HG03575 (cell line): ENCODE results near the gene RXRA.

Source experiments
- ATAC-seq: cut with Tn5 transposase; IDR thresholded peaks from one replicate; pipeline ENCODE4 v1.9.1; 2021; ENCODE audit not compliant: unreplicated experiment, insufficient number of reproducible peaks, low FRiP score; ENCODE audit errors: extremely low read depth

Gene RXRA

DNA sequence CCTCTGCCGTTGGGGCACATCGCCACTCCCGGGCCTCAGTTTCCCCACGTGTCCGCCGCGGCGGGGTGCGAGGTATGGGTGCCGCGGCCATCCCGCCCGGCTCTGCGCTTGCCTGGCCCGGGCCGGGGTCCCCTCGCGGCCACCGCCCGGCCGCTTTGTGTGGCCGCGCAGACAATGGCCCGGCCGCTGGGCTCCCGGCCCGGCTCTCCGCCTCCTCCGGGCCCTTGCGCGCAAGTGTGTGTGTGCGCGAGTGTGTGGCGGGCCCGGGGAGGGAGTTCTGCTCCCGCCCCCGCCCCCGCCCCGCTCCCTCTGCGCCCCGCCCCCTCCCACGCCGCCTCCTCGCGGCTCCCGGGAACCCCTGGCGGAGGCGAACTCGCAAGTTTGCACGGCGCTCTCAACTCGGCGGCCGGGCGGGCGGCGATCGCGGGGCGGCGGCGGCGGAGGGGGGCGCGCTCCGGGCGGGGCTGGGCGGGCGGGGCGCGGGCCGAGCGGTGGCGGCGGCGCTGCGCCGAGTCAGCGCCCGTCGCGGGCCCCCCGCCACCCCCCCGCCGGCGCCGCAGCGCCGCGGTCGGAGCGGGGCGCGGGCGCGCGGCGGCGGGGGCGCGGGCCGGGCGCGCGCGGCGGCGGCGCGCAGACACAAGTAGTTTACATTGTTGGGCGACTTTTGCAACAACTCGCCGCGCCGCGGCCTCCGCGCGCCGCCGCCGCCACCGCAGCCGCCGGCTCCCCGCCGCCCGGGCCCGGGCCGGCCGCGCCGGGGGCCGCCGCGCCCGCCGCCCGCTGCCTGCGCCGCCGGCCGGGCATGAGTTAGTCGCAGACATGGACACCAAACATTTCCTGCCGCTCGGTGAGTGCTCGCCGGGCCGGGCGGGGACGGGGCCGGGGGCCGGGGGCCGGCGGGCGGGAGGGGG is at the start of gene RXRA:
RXRA (plus strand) TSS at position 643 of the 911 bp plus-strand sequence; CDS start at position 820, 177 bp downstream.
- no peak for ATAC-seq

DNA sequence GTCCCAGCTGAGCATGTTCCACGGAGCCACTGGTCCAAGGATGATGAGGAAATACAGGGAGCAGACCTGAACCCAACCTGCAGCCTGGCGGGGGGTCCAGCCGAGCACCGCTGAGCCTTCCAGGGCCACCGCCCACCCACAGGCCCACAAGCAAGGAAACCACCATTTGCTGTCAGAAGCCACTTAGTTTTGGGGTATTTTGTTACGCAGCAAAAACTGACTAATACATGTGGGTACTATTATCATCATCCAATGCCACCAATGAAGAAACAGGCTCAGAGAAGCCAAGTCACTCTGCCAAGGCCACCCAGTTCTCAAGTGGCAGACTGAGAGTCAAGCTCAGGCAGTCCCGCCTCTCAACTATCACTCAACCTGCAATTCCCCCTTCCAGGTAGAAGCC is 48.0 kb upstream of the RXRA start:
- no peak for ATAC-seq

DNA sequence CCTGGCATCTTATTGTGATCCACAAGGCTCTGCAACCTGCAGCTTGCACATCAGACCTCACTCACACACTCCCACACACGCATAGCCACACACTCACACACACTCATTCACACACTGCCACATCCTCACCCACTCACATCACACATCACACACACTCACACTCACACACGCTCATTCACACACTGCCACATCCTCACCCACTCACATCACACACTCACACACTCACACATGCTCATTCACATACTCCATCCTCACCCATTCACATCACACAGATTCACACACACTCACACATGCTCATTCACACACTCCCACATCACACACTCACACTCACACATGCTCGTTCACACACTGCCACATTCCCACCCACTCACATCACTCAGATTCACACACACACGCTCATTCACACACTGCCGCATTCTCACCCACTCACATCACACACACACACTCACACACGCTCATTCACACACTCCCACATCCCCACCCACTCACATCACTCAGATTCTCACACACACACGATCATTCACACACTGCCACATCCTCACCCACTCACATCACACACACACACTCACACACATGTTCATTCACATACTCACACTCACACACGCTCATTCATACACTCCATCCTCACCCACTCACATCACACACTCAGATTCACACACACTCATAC is 47.1 kb upstream of the RXRA start:
- ATAC-seq: no peak

DNA sequence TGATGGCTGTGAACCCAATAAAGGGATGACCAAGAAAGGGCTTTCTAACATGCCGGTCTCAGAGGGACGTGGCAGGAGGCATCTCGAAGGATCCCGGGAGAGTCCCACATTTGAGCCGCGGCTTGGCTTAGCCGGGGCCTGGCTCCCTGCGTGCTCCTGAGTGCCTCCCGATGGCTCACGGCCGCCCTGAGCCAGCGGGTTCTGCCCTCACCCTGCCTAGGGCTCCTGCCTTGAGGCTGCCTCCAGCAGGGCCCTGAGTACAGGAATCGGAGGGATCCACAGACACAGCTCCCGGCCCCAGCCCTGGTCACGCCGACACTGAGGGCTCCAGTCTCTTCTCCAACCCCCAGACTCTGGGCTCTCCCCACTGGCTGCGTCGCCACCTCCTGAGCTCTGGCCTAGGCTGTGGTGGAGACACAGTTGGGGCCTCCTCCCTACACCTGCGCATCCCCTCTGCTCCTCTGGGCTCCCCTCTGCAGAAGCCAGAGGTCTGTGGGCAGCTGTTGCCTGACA is 44.1 kb upstream of the RXRA start:
- no peak for ATAC-seq

DNA sequence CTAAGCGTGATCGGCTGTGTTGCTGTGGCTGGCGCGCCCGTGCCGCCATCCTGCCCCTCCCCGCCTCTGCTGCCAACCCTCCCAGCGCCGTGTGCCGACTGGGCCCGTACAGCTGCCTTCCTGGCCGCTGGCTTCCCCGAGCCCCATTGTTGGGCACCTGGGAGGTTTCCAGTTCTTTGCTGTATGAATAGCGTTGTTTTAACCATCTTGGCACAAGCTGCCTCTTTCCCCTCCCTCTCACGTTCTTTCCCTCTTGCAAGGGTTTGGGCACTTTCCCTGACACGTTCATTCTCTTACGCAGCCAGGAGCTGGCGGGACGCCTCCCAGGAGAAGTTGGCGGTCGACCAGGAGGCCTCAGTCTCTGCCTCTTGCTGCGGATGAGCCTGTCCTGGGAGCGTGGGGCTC is 43.1 kb upstream of the RXRA start:
- ATAC-seq: no peak

DNA sequence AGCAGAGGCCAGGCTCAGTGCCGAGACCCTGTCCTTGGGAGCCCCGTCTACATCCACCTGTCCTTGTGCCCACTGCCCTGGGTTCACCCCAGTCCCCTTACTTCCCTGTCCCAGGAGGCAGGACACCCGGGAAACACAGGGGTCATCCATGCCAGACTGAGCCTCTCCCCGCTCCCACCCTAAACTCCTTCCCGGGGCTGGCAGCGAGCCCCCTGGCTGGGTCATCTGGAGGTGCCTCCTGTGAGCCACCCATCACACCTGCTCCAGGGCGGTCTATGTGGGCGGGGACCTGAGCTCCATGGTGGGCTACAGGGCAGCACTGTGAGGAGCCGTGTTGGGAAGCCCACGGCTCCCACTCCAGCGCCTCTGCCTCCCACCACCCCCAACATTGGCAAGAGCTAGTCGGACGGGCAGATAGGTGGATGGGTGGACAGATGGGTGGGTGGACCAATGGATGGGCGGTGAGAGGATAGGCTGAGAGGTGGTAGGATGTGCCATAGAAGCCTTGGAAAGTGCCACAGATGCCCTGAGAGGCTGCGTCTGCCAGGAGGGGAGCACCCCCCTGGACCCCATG is 42.5 kb upstream of the RXRA start:
- no peak for ATAC-seq

DNA sequence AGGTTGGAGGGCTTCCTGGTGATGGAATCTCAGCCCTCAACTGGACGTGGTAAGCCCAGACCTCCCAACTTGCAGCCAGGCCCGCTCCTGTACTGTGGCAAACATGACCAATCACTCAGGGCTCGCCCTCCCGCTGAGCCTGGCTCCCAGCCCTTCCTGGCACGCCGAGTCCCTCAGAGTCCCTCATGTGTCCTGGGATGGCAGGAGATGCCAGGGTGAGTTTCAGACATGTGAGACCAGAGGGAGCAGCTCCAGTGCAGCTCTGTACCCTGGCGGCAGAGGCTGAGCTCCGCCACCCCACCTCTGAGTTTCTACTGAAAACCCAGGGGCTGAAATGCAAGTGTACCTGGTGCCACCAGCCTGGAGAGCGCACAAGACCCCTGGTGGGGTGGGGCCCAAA is 42.0 kb upstream of the RXRA start:
- ATAC-seq: no peak

DNA sequence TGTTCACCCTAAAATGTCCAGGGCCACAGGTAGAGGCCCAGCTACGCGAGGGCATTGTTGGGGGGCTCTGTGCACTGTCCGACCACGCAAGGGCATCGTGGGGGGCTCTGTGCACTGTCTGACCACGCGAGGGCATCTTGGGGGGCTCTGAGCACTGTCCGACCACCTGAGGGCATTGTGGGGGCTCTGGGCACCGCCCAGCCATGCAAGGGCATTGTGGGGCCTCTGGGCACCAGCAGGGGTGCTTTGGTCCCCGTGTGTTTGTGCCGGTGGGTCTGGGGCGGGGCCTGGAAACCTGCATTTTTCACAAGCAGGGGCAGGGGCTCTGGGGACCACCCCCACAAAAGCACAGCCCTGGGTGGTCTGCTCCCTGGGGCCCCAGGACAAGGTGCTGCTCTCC is 41.5 kb upstream of the RXRA start:
- no peak for ATAC-seq

DNA sequence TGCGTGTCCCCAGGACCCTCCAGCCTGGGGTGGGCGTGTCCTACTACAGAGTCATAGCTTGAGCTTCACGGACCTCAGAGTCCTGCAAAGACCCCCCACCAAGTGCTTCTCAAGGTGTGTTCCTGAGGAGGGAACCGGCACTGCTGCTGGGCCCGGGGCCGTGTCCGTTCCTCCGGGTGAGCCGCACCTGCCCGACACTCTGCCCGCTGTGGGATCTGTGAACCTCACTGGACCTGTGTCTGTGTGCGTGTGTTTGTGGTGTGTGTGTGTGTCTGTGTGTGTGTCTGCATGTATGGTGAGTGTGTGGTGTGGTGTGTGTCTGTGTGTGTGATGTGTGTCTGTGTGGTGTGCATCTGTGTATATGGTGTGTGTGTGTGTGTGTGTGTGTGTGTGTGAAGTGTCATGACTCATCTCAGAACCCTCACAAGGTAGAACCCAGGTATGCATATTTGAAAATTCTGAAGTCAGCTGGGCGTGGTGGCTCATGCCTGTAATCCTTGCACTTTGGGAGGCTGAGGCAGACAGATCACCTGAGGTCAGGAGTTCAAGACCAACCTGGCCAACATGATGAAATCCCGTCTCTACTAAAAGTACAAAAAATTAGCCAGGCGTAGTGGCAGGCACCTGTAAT is 40.9 kb upstream of the RXRA start:
- ATAC-seq: no peak

DNA sequence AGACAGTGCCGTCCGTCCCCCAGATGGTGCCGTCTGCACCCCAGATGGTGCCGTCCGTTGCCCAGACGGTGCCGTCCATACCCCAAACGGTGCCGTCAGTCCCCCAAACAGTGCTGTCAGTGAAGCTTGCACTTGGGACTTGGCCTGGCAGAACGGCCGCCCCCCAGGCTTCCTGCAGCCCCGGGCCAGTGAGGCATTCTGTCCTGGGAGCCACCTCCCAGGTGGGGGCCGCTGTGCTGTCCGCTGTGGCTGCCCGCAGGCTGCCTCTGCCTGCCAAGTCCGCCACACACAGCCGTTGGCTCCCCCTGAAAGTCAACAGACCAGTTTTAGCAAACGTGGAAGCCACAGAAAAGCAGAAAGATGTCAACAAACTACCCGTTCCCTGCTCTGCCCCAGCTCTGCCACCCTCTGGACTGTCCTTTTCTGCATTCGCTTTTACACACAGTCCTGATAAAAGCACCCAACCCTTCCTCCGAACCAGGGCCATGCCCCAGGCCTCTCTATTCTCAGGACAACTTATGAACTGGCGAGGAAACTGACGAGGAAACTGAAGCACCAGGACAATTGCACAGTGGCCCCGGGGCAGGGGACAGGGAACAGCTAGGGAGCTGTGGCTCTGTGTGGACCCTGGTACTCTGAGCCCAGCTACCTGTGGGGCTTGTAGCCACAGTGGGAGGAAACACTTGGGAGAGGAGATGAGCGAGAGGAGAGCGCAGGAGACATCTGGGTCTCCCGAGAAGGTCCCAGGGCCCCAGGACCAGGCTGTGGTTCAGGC is 39.6 kb upstream of the RXRA start:
- no peak for ATAC-seq

DNA sequence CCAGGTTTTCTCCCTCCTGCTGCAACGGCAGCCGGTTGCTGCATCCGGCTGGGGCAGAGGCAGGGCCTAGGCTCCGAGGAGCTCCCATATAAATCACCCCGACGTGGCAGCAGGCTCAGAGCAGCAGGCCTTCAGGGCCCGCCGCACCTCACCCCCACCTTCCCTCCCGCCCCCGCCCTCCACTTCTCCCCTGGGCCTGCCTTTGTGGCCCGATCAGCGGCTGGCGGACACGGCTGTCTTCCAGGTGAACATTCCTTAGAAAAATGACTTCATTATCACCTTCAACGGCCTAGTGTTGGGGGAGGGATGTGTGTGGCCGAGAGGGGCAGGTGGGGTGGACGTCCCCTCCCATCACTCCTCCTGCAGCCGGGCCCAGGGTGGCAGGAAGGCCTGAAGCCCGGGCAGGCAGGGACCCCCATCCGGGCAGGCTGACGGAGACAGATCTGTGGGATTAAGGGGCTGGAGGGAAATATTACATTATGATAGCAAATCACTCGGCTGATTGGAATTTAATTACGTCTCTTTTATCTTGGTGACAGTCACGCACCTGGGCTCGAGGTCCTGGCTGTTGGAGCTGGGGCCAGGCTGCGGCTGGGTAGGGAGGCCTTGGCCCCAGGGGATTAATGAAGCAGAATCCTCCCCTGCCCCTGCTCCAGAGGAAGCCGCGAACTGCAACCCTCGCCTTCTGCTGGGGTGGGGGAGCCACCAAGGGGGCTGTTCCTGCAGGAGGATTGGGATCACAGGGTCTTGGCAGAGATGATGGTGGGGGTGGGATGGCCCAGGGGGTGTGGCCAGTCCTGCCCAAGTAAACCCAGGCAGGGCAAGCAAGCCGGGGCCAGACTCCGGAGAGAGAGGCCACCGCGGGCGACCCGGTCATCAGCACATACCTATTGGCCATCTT is 38.4 kb upstream of the RXRA start:
- no peak for ATAC-seq

DNA sequence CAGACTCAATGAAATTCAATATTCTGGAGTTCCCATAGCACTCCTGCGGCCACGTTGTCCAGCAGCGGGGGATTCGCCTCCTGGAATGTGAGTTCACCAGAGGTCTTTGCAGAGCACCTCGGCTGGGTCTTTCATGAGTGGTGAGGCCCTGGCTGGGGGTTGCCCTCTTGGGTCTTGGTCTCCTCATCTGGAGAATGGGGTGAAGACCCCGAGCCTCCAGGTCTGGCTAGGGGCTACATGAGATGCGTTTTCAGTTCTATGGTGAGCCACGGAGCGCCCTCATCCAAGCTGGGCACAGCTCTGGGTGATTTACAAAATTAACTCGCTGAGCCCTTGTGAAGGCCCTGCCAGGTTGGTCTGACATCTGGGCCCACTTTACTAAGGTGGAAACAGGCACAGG is 37.5 kb upstream of the RXRA start:
- no peak for ATAC-seq

DNA sequence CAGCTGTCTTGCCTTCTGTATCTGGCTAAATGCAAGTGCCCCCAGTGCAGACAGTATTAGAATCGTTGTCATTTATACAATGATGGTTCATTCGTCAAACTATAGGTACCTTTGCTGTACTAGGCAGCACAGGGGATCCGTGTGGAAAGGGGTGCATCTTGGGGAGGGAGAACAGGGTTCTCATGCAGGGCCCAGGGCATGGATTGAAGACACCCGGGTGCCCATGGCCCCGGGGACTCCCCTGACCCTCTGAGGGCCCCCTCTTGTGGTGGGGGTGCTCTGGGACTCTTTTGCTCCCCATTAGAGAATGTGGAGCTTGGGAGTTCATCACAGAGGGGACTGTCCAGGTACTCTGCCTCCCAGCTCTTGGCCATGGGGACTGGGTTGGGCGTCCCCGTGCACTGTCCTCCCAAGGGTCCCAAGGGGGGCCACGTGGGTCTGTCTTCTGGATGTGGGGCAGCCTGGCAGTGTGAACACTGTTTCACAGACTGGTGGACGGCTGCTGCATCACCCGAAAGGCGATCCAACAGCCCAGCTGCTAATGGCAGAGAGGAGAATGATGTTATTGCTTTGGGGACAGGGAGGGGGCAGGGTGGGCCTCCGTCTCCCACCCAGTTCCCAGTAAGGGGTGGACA is 36.9 kb upstream of the RXRA start:
- no peak for ATAC-seq

DNA sequence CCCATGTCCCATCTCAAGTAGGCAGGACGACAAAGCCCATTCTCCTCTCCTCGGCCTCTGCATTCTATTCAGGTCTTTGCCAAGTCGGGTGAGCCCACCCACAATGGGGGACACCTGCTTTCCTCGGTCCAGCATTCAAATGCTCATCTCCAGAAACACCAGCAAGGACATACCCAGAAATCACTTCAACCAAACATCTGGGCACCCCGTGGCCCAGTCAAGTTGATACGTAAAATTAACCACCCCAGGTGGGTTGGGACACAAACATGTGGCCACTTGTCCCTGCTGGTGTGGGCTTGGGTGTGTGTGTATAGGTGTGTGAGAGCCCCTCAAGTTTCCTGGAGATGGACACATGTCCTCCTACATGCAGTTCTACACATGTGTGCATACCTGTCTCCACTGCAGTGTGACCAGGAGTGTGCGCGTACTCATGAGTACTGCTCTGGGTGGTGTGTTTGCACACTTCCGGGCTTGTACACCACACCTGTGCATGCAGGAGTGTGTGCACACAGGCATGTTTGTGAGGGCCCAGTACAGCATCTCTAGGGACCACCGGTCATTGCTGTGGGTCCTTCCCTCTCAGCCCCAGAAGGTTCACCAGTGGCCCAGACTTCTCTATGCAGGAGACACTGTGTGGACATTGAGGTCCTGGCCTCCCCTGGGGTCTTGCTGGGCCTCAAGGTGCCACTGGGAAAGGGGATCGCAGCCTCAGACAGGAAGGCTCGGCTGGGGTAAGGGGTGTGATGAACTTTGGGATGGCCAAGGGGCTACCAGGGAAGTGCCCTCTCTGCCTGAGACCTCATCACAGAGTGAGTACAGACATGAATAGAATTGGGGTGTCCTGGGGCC is 35.4 kb upstream of the RXRA start:
- ATAC-seq: no peak

DNA sequence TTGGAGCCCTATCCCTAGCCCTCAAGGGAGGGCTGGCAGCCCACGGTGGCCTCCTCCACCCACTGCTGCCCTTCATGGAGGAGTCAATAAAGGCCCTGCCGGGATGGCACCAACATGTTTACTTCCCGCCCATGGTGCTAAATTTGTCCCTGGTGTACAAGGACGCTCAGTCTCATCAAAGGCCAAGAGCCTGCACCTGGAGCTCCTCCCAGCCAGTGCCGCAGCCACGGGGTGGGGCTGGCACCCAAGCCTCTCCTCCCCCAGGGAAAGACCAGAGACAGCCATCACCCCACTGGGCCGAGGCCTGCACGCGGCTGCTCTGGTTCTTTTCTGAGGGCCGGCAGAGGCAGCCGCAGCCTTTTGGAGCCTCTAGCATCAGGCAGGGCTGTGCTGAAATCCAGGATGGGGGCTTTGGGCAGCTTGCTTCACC is 34.8 kb upstream of the RXRA start:
- ATAC-seq: no peak
